ENCODE measurements around the gene LIX1L. TPM values are rescaled to one million over a fixed set of nuclear protein-coding genes. Genes with fewer than 3 reads are reported as not detected.
A peak's percentile ranks its signal among the peaks of the same experiment; 100 is the strongest.

Gene LIX1L
- total RNA-seq, 1 donor from 2014 or later = 4.5 TPM

- H3K9me3 Mint-ChIP-seq (ENCODE audit: low read depth) = no peaks in the 10 kb centered on the region
- H3K27me3 Mint-ChIP-seq = no peaks in the 10 kb centered on the region
- DNase-seq (ENCODE audit: low spot score, unreplicated experiment) = peak; percentile 80
- H3K4me3 Mint-ChIP-seq (ENCODE audit: low read depth) = peak within 1 kb of the TSS; percentile 94
- peak within 1 kb of the TSS; percentile 83 for H3K27ac Mint-ChIP-seq
- H3K4me1 Mint-ChIP-seq (ENCODE audit: low read depth) = peaks cover 41% of the 10 kb centered on the region
- peaks cover 25% of the 10 kb centered on the region for H3K36me3 Mint-ChIP-seq (ENCODE audit: insufficient read depth)
- no peak for TF ChIP-seq CTCF (IDR thresholded peaks at IDR 0.05; ENCODE audit: unreplicated experiment)
Measured at GRCh38 chr1:145996433-145997015, 38.7 kb upstream of the LIX1L start, which contains the start of gene TXNIP. Gene TXNIP (minus strand): TSS chr1:145996579. CDS start chr1:145996266, 313 bp downstream.

GRCh38 chr1:145995964-145996432 is 38.2 kb upstream of the LIX1L start:
- Mint-ChIP-seq H3K9me3 (ENCODE audit: low read depth) (no peaks in the 10 kb centered on the region), H3K4me1 (ENCODE audit: low read depth) (peaks cover 41% of the 10 kb centered on the region), H3K4me3 (ENCODE audit: low read depth) (peak overlapping the region; percentile 94), H3K27me3 (no peaks in the 10 kb centered on the region), H3K36me3 (ENCODE audit: insufficient read depth) (peaks cover 25% of the 10 kb centered on the region), H3K27ac (no peak overlapping the region)
- TF ChIP-seq CTCF (IDR thresholded peaks at IDR 0.05; ENCODE audit: unreplicated experiment) = no peak
- no peak for DNase-seq (ENCODE audit: low spot score, unreplicated experiment)

- H3K4me1 Mint-ChIP-seq (ENCODE audit: low read depth) = peaks cover 43% of the 10 kb centered on the region
- peak overlapping the region; percentile 79 for H3K27ac Mint-ChIP-seq
- peak overlapping the region; percentile 94 for H3K4me3 Mint-ChIP-seq (ENCODE audit: low read depth)
- no peaks in the 10 kb centered on the region for H3K27me3 Mint-ChIP-seq
- no peak for TF ChIP-seq CTCF (IDR thresholded peaks at IDR 0.05; ENCODE audit: unreplicated experiment)
- no peaks in the 10 kb centered on the region for H3K9me3 Mint-ChIP-seq (ENCODE audit: low read depth)
- H3K36me3 Mint-ChIP-seq (ENCODE audit: insufficient read depth) = peaks cover 25% of the 10 kb centered on the region
- no peak for DNase-seq (ENCODE audit: low spot score, unreplicated experiment)
Measured at GRCh38 chr1:145995148-145995881, 37.5 kb upstream of the LIX1L start.

GRCh38 chr1:145994391-145995120 is 36.7 kb upstream of the LIX1L start:
- peaks cover 25% of the 10 kb centered on the region for H3K36me3 Mint-ChIP-seq (ENCODE audit: insufficient read depth)
- H3K4me3 Mint-ChIP-seq (ENCODE audit: low read depth) = peak overlapping the region; percentile 94
- TF ChIP-seq CTCF (IDR thresholded peaks at IDR 0.05; ENCODE audit: unreplicated experiment) = no peak
- DNase-seq (ENCODE audit: low spot score, unreplicated experiment) = no peak
- H3K27me3 Mint-ChIP-seq = no peaks in the 10 kb centered on the region
- H3K27ac Mint-ChIP-seq = no peak overlapping the region
- H3K9me3 Mint-ChIP-seq (ENCODE audit: low read depth) = no peaks in the 10 kb centered on the region
- peaks cover 41% of the 10 kb centered on the region for H3K4me1 Mint-ChIP-seq (ENCODE audit: low read depth)

Data from progenitor cell of endocrine pancreas (in vitro differentiated cells).